Bladder microvascular endothelial cell (primary cell): ENCODE results near the gene CCDC148. TPM values are rescaled to one million over a fixed set of nuclear protein-coding genes. Genes with fewer than 3 reads are reported as not detected.

Source experiments
- total RNA-seq: library from RNA; depleted of rRNA; stranded (reverse); fragments of >200 nt; gene quantifications from 2 replicates; pipeline ENCODE4 v1.2.3, GENCODE V29; 2014

The CCDC148 gene
- 0.44 and 0.65 TPM in 2 replicates for total RNA-seq

GRCh38 chr2:158456309-158457066, at the start of gene CCDC148, which contains the start of gene PKP4:
Gene CCDC148 (minus strand): TSS chr2:158456753. CDS start chr2:158456439, 314 bp downstream.
Gene PKP4 (plus strand): TSS chr2:158456952. CDS start chr2:158533185, 76,233 bp downstream.

Other genes with a start within 250 kb of the CCDC148 start
- 63.1 and 72.0 TPM in 2 replicates for gene PKP4, start 199 bp upstream of the CCDC148 start, total RNA-seq